Endometrium (tissue), 2 donors: ENCODE data around the gene C6.

Experiments
- FAIRE-seq: peaks from 2 replicates; lab custom pipeline; 2012; peaks lifted over from hg19 to GRCh38; lab: Jason Lieb, UNC
- donor health status: control.
- donor health status: control.

The C6 gene

DNA sequence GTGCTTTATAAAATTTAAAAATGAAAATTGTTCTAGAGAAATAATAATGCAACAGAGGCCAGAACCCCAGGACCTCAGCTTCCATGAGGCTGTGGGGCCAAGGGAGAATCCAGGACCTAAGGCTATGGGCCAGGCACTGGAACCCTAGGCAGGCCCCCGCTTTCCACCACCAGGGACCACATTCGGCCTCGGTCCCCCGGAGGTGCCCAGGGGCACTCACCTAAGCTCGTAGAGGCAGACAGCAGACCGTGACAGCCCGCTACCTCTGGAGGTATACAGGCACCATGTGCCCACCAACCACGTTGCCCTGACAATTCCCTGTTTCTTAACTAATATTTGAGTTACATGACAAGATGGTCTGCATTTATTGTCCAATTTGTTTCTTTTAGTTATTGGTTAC lies 92.7 kb downstream of the C6 start:
- FAIRE-seq, result no peak

DNA sequence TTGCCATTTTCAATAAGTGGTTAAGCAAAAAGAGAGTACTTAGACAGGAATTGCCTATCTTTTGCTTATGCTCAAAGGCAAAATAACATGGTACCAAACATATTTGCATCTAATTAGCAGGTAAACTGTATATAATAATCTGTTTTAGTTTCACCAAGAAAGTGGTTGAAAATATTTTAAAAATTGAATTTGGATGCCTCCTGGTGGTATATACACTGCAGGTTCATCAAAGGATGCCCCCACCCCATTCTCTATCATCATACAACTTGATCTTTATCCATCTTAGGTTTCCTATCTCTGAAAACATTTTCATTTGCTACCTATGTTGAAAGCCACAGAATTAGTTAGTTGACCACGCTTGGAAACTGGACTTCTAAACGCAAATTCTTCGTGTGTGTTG lies 95.2 kb downstream of the C6 start:
- no peak for FAIRE-seq

DNA sequence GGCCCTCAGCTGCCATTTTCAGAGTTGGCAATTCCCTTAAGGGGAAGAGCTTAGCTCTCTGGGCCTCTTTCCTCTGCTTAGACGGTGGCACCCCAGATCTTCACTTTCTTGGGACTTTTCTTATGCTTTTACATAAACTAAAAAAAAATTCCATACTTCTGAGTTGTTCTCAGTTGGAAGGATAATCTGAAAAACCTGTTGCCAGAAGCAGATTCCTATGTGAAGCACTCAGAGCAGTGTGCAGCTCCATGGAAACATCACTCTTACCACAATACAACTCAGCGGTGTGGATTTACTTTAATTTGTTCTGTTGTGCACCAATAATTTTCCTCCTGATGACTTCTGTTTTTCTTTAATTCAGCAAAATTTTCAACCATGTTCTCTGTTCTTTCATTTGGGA lies 98.1 kb downstream of the C6 start:
- peak; percentile 15 for FAIRE-seq

DNA sequence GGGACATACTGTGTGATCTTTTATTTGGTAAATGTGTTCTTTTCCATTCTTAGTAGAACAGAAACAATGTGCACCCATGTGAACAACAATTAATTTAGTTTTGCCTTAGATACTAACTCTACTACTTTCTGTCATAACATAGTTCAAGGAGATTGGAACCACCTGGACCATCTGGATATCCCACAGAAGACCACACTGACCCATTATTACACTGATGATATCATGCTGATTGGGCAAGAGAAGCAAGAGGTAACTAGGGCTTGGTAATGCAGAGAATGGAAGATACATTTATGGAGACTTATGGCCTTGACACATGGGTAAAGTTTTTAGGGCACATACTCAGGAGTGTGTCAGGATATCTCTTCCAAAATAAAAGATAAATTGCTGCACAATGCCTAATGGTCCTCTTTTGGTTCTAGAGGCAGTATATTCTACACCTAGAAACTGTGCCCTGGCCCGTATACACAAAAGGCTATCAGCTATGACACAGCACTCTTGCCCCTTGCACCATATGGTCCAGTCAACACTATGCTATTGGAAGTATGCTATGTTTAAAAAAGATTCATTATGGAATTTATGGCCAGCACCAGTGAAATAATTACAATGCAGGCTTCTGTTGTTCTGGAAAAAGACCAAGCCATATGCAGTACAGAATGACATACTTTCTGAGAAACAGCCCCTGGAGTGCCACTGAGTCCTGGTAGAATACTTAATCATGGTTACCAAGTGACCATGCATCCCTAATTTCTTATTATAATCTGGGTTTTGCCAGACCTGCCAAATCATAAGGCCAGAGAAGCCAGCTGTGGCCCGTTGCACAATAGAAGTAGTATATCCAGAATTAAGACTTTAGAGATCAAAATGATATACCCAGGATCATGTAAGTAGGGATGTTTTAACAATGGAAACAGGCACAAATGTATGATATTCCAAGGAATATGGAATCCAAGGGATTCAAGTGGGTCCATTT lies 100.6 kb downstream of the C6 start:
- peak; percentile 90 for FAIRE-seq

- no peak for FAIRE-seq
Observed at GRCh38 chr5:41109186-41109585, 104.1 kb downstream of the C6 start.

DNA sequence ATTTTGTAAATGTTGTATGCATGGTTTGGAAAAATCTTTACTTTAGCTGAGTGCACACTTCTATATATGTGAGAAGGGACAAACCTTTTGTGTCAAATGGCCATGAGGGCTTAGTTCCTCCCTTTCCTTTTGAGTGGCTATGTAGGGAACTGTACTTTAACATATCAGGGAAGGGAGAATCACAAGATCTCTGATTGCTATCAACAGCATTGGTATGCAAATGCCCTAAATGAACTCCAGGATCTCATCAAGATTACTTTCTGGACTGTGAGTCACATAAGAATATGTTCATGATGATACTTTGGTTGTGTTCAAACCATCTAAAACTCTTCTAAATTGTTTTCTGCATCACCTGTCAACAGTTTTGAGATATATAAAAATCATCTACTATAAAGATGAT lies 111.0 kb downstream of the C6 start:
- no peak for FAIRE-seq

GRCh38 chr5:41097642-41098041 lies 115.7 kb downstream of the C6 start:
- FAIRE-seq, result no peak

DNA sequence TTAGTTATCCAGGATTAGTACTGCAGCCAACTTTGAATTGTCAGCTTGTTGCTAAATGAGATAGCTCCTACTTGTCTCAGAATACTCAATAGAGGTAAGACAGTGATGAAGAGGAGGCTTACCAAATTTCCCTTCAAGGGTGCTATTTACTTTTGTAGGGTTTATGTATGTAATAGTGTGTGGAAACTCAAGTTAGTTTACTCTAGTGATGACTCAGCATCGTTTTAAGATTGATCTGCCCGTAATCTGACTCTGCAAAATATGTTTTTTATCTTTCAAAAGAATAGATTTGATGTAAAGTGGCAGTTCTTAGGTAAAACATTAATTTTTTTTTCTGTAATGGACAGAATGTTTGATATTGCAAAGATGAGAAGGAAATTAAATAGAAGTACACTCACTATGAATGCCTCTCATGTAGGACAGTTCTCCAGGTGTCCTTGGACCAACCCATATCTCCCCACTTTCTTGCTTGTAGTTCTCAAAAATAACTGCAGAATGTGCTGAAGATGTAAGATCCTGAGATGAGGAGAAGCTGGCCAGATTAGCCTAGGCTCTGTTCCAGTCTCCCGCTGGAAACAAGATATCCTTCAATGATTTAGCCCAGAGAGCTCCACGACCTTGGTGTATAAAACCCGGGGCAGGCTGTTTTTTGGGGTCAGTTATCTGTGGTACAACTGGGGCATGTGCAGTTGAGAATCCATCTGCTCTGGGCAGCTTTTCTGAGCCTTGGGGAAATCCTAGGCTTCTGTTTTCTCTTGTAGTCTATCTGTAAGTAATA lies 117.8 kb downstream of the C6 start:
- no peak for FAIRE-seq

- no peak for FAIRE-seq
Observed at GRCh38 chr5:41094871-41095270, 118.5 kb downstream of the C6 start.

DNA sequence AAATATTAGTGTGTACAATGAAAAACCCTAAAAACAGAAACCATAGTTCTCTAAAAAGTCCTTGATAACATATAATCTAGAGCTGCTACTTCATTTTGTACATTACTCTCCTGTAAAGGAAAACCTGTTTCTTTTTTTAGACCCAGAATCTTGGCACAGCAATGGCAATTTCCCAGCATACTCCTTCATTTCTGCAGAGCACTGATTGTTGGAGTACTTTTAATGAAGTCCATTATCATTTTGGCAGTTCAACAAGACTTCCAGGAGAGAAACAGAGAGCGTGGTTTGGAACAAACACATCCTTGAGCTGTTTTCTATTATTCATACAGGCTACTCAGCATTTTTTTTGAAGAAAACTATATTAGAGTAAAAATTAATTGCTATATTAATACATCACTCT lies 119.5 kb downstream of the C6 start:
- FAIRE-seq, result no peak
